A549 (cell line): ENCODE results near the gene SAXO2. TPM values are rescaled to one million over a fixed set of nuclear protein-coding genes. Genes with fewer than 3 reads are reported as not detected.

ENCODE experiments used
- ATAC-seq, 2 experiments: fragments of 200-7000 bp in 1 of 2; fragments of >200 bp in 1 of 2; cut with Nextera tagmentation in 1 of 2; cut with Tn5 transposase in 1 of 2; 3 replicates each; pipeline versions ENCODE4 v1.8.0 to v1.9.1; 2018 to 2020; ENCODE audit warnings: mild to moderate bottlenecking in 1 of 2, moderate library complexity in 1 of 2
- CTCF ChIA-PET: fragments of 300-600 bp; sonication (Branson Sonifier 250); formaldehyde crosslinking; extraction: SDS; loops from one replicate; lab custom pipeline; 2021; ENCODE audit warnings: antibody characterized with exemption, inconsistent platforms; lab: Yijun Ruan, JAX
- POLR2A ChIA-PET: fragments of 350-600 bp; formaldehyde crosslinking; extraction: SDS; loops from one replicate; lab custom pipeline; 2021; ENCODE audit warnings: antibody characterized with exemption, inconsistent platforms; lab: Yijun Ruan, JAX
- DNase-seq, 2 experiments: peaks; one replicate each; pipeline versions ENCODE4 v3.0.0 to v3.0.0-alpha.2; 2011 to 2016; ENCODE audit warnings: low read depth in 1 of 2, low spot score in 1 of 2
- FAIRE-seq: peaks from 2 replicates; lab custom pipeline; 2011; peaks lifted over from hg19 to GRCh38; lab: Jason Lieb, UNC
- H3K27ac ChIP-seq, 2 experiments: fragments of >200 bp; sonication (Bioruptor Twin); formaldehyde crosslinking; 3 replicates each; pipeline ENCODE4 v1.5.1; 2016 to 2017
- H3K4me1 ChIP-seq: fragments of >200 bp; sonication (Bioruptor Twin); formaldehyde crosslinking; 3 replicates; pipeline ENCODE4 v1.6.1; 2016
- H3K4me2 ChIP-seq: fragments of >200 bp; sonication (Bioruptor Twin); formaldehyde crosslinking; 3 replicates; pipeline ENCODE4 v1.6.1; 2016
- H3K4me3 ChIP-seq: fragments of >200 bp; sonication (Bioruptor Twin); formaldehyde crosslinking; 3 replicates; pipeline ENCODE4 v1.5.1; 2016
- H3K9me3 ChIP-seq: fragments of >200 bp; sonication (Bioruptor Twin); formaldehyde crosslinking; 3 replicates; pipeline ENCODE4 v1.6.1; 2016
- ATOH8 ChIP-seq: fragments of 250-450 bp; sonication (Bioruptor Pico); IDR thresholded peaks from 2 replicates; pipeline ENCODE4 v1.5.0; 2020; ENCODE audit warnings: low read depth, mild to moderate bottlenecking, moderate library complexity
- BCL3 ChIP-seq: fragments of >200 bp; sonication (Bioruptor Twin); formaldehyde crosslinking; IDR thresholded peaks from 3 replicates; pipeline ENCODE4 v1.6.1; 2016
- CBX2 ChIP-seq: fragments of 200-600 bp; sonication (generic); IDR thresholded peaks from 2 replicates; pipeline ENCODE4 v1.6.1; 2016; ENCODE audit warnings: low read depth, mild to moderate bottlenecking, borderline replicate concordance
- CHD2 ChIP-seq: fragments of 150-350 bp; IDR thresholded peaks from 2 replicates; pipeline ENCODE4 v1.6.1; 2014; ENCODE audit warnings: low read length; ENCODE audit not compliant: partially characterized antibody
- CTCF ChIP-seq: fragments of >200 bp; sonication (Bioruptor Twin); formaldehyde crosslinking; IDR thresholded peaks from 3 replicates; pipeline ENCODE4 v1.5.1; 2016
- ESRRA ChIP-seq: fragments of 150-350 bp; IDR thresholded peaks from 2 replicates; pipeline ENCODE4 v1.6.1; 2014; ENCODE audit warnings: mild to moderate bottlenecking, low read length, borderline replicate concordance
- FOSB ChIP-seq: fragments of 250-450 bp; sonication (Bioruptor Pico); IDR thresholded peaks from 2 replicates; pipeline ENCODE4 v1.5.0; 2020; ENCODE audit warnings: mild to moderate bottlenecking, moderate library complexity
- FOSL2 ChIP-seq, 2 experiments: fragments of 450-650 bp in 1 of 2; fragments of >200 bp in 1 of 2; sonication (Bioruptor Twin) in 1 of 2; formaldehyde crosslinking; IDR thresholded peaks; 2 replicates each; pipeline versions ENCODE4 v1.5.0 to v1.6.1; 2016 to 2020; ENCODE audit warnings: mild to moderate bottlenecking in 1 of 2, moderate library complexity in 1 of 2
- FOXS1 ChIP-seq: fragments of 250-450 bp; sonication (Bioruptor Pico); IDR thresholded peaks from 2 replicates; pipeline ENCODE4 v1.5.0; 2020; ENCODE audit warnings: mild to moderate bottlenecking, moderate library complexity
- GATA3 ChIP-seq: IDR thresholded peaks from 2 replicates; pipeline ENCODE4 v1.6.1; 2012; ENCODE audit warnings: borderline replicate concordance
- HDAC2 ChIP-seq: fragments of 200-600 bp; sonication (generic); IDR thresholded peaks from 2 replicates; pipeline ENCODE4 v1.6.1; 2016
- HOXA7 ChIP-seq: fragments of 250-450 bp; sonication (Bioruptor Pico); IDR thresholded peaks from 2 replicates; pipeline ENCODE4 v1.5.0; 2020; ENCODE audit warnings: mild to moderate bottlenecking, moderate library complexity
- KDM1A ChIP-seq: fragments of 200-600 bp; sonication (generic); IDR thresholded peaks from 2 replicates; pipeline ENCODE4 v1.6.1; 2016; ENCODE audit warnings: low read depth, mild to moderate bottlenecking
- KDM5A ChIP-seq: fragments of 200-600 bp; sonication (generic); IDR thresholded peaks from 2 replicates; pipeline ENCODE4 v1.6.1; 2016; ENCODE audit warnings: antibody characterized with exemption, mild to moderate bottlenecking
- MAFK ChIP-seq: fragments of 450-650 bp; IDR thresholded peaks from 2 replicates; pipeline ENCODE4 v1.6.1; 2014; ENCODE audit not compliant: partially characterized antibody
- NFE2L2 ChIP-seq: fragments of 150-350 bp; conservative IDR thresholded peaks from 2 replicates; pipeline ENCODE4 v1.6.1; 2014; ENCODE audit warnings: low read length
- NPAS2 ChIP-seq: fragments of 250-450 bp; sonication (Bioruptor Pico); IDR thresholded peaks from 2 replicates; pipeline ENCODE4 v1.8.0; 2022; ENCODE audit warnings: mild to moderate bottlenecking, moderate library complexity, borderline replicate concordance
- POLR2A ChIP-seq: IDR thresholded peaks from 2 replicates; pipeline ENCODE4 v1.6.1; 2012; ENCODE audit warnings: mild to moderate bottlenecking, low read length
- RARB ChIP-seq: fragments of 250-450 bp; sonication (Bioruptor Pico); IDR thresholded peaks from 2 replicates; pipeline ENCODE4 v1.8.0; 2021; ENCODE audit warnings: mild to moderate bottlenecking, moderate library complexity
- RNF2 ChIP-seq: fragments of 200-600 bp; sonication (generic); IDR thresholded peaks from 2 replicates; pipeline ENCODE4 v1.6.1; 2016; ENCODE audit warnings: low read depth, mild to moderate bottlenecking, antibody characterized with exemption, moderate library complexity, borderline replicate concordance
- SMC3 ChIP-seq: fragments of >200 bp; sonication (Bioruptor Twin); formaldehyde crosslinking; IDR thresholded peaks from 3 replicates; pipeline ENCODE4 v1.6.1; 2018; ENCODE audit warnings: inconsistent platforms
- ZNF302 ChIP-seq: fragments of 250-450 bp; sonication (Bioruptor Pico); IDR thresholded peaks from 2 replicates; pipeline ENCODE4 v1.9.0; 2021; ENCODE audit warnings: inconsistent platforms, mild to moderate bottlenecking, moderate library complexity
- WGBS: methylation state at CpG from one replicate; pipeline ENCODE4 v1.1.6; 2017; ENCODE audit errors: missing lambda C conversion rate; 5-methylcytosine and 5-hydroxymethylcytosine counted together
- polyA plus RNA-seq, 4 experiments: library from polyadenylated mRNA; depleted of rRNA in 3 of 4; stranded (reverse); fragments of >200 nt; fragmentation: RNase III in 1 of 4; extraction: RNeasy Plus Mini Kit Qiagen cat#74134 plus additional on column Dnase treatment in 1 of 4; gene quantifications; 2 replicates in 3 of 4; 3 replicates in 1 of 4; pipeline ENCODE4 v1.2.3, GENCODE V29; 2011 to 2017
- TF ChIP-seq, protein P1 (sequence below): fragments of 450-650 bp; IDR thresholded peaks from 2 replicates; pipeline ENCODE4 v1.6.1; 2014; ENCODE audit warnings: antibody characterized with exemption

The SAXO2 gene
- polyA plus RNA-seq, 2 of the 4 experiments (the other 2 are of a cell fraction): 1.1 to 2.5 TPM

- no peak for FAIRE-seq
- CTCF ChIA-PET: interaction anchor here (1.1 to 2.1 kb wide), 2 partner anchors 10 to 1758 kb away, joined by 3 to 5 read pairs; no protein-coding TSS in a partner anchor
- H3K27ac ChIP-seq: no peak overlapping the region
- DNase-seq: no peak
- no peak overlapping the region for H3K4me2 ChIP-seq
- WGBS: 46% methylated on average over 11 of the region's 11 CpGs
- peak; percentile 34 to 37; a peak in 2 of 6 replicates for ATAC-seq
- TF ChIP-seq SMC3: no peak
- TF ChIP-seq RNF2: no peak
- no peak for TF ChIP-seq BCL3
- TF ChIP-seq NFE2L2: no peak
- TF ChIP-seq FOSL2 (IDR thresholded peaks at IDR 0.05): no peak
- TF ChIP-seq FOSL2 (CRISPR knock-in tag; IDR thresholded peaks at IDR 0.05): no peak
- TF ChIP-seq KDM1A: no peak
- no peak for TF ChIP-seq CHD2
- TF ChIP-seq NPAS2 (CRISPR knock-in tag): no peak
- TF ChIP-seq GATA3: no peak
- TF ChIP-seq RARB (CRISPR knock-in tag): no peak
- no peak for TF ChIP-seq FOXS1 (CRISPR knock-in tag)
- TF ChIP-seq POLR2A: no peak
- TF ChIP-seq CBX2: no peak
- POLR2A ChIA-PET: no interaction called here
- no peak overlapping the region for H3K4me3 ChIP-seq
- H3K4me1 ChIP-seq: no peaks in the 10 kb centered on the region
- H3K9me3 ChIP-seq: no peaks in the 10 kb centered on the region
These were observed 31.6 kb downstream of the SAXO2 start for GRCh38 chr15:82294061-82294690.

GRCh38 chr15:82297546-82297945 lies 34.9 kb downstream of the SAXO2 start:
- ChIA-PET CTCF (no interaction called here), POLR2A (no interaction called here)
- H3K4me3 ChIP-seq: no peak overlapping the region
- H3K4me1 ChIP-seq: no peaks in the 10 kb centered on the region
- H3K9me3 ChIP-seq: no peaks in the 10 kb centered on the region
- FAIRE-seq (no peak), ATAC-seq (peak; percentile 26 to 40; a peak in 3 of 6 replicates)
- H3K27ac ChIP-seq: no peak overlapping the region
- TF ChIP-seq CHD2 (no peak), MAFK (no peak), HDAC2 (no peak)
- TF ChIP-seq, all 56 proteins: peak for 0
- WGBS: 51% methylated on average over 5 of the region's 5 CpGs
- no peak overlapping the region for H3K4me2 ChIP-seq
- peak in 1 of 2 experiments; percentile 16 for DNase-seq

- POLR2A ChIA-PET: no interaction called here
- WGBS: 87% methylated on average over 13 of the region's 13 CpGs
- TF ChIP-seq KDM5A (no peak), HOXA7 (CRISPR knock-in tag) (no peak), CTCF (no peak), HDAC2 (no peak), FOSB (CRISPR knock-in tag) (no peak), ATOH8 (no peak), ZNF302 (CRISPR knock-in tag) (no peak), ESRRA (no peak)
- TF ChIP-seq, protein P1, sequence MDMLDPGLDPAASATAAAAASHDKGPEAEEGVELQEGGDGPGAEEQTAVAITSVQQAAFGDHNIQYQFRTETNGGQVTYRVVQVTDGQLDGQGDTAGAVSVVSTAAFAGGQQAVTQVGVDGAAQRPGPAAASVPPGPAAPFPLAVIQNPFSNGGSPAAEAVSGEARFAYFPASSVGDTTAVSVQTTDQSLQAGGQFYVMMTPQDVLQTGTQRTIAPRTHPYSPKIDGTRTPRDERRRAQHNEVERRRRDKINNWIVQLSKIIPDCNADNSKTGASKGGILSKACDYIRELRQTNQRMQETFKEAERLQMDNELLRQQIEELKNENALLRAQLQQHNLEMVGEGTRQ: no peak
These were observed 35.4 kb downstream of the SAXO2 start for GRCh38 chr15:82298032-82298431.

More at GRCh38 chr15:82298032-82298431, 35.4 kb downstream of the SAXO2 start:
- H3K27ac ChIP-seq: no peak overlapping the region
- no peaks in the 10 kb centered on the region for H3K4me1 ChIP-seq
- CTCF ChIA-PET: no interaction called here
- no peak overlapping the region for H3K4me3 ChIP-seq
- H3K9me3 ChIP-seq: no peaks in the 10 kb centered on the region
- FAIRE-seq (no peak), DNase-seq (no peak), ATAC-seq (no peak)
- H3K4me2 ChIP-seq: no peak overlapping the region
